H9 (cell line): Measurements from ENCODE around the gene APOBEC3H. TPM values are rescaled to one million over a fixed set of nuclear protein-coding genes. Genes with fewer than 3 reads are reported as not detected.

Source experiments
- DNase-seq: peaks from one replicate; pipeline ENCODE4 v3.0.0-alpha.2; 2017
- H2AFZ ChIP-seq: one replicate; pipeline ENCODE4 v1.6.1; 2013; ENCODE audit warnings: mild to moderate bottlenecking, low read length, control low read depth, moderate library complexity
- H2AK5ac ChIP-seq: 2 replicates; pipeline ENCODE4 v1.6.1; 2013; ENCODE audit warnings: low read length, control low read depth, mixed read lengths; ENCODE audit not compliant: insufficient read length
- H2BK120ac ChIP-seq: one replicate; pipeline ENCODE4 v1.6.1; 2013; ENCODE audit warnings: low read depth, mild to moderate bottlenecking, low read length, control low read depth, inconsistent platforms; ENCODE audit not compliant: poor library complexity, severe bottlenecking
- H2BK12ac ChIP-seq: 2 replicates; pipeline ENCODE4 v1.6.1; 2013; ENCODE audit warnings: low read length, control low read depth, mixed read lengths, low read depth; ENCODE audit not compliant: insufficient read length
- H2BK15ac ChIP-seq: 2 replicates; pipeline ENCODE4 v1.6.1; 2013; ENCODE audit warnings: low read depth, low read length, control low read depth
- H2BK20ac ChIP-seq: one replicate; pipeline ENCODE4 v1.6.1; 2013; ENCODE audit warnings: low read depth, mild to moderate bottlenecking, low read length, control low read depth, inconsistent platforms; ENCODE audit not compliant: poor library complexity, severe bottlenecking
- H2BK5ac ChIP-seq: 2 replicates; pipeline ENCODE4 v1.6.1; 2013; ENCODE audit warnings: low read length, control low read depth, mixed read lengths; ENCODE audit not compliant: insufficient read length
- H3K14ac ChIP-seq: 2 replicates; pipeline ENCODE4 v1.6.1; 2013; ENCODE audit warnings: low read length, control low read depth; ENCODE audit not compliant: insufficient read depth
- H3K18ac ChIP-seq: 2 replicates; pipeline ENCODE4 v1.6.1; 2013; ENCODE audit warnings: low read depth, mild to moderate bottlenecking, mixed read lengths, low read length, control low read depth; ENCODE audit not compliant: insufficient read length
- H3K23ac ChIP-seq: 2 replicates; pipeline ENCODE4 v1.6.1; 2013; ENCODE audit warnings: low read length, control low read depth, mixed read lengths, low read depth; ENCODE audit not compliant: insufficient read length
- H3K23me2 ChIP-seq: 2 replicates; pipeline ENCODE4 v1.6.1; 2013; ENCODE audit warnings: low read depth, mild to moderate bottlenecking, mixed read lengths, low read length, control low read depth; ENCODE audit not compliant: insufficient read length, poor library complexity, severe bottlenecking
- H3K27ac ChIP-seq: 2 replicates; pipeline ENCODE4 v1.5.1; 2013; ENCODE audit warnings: low read length, control low read depth, mixed read lengths, low read depth; ENCODE audit not compliant: insufficient read length
- H3K27me3 ChIP-seq: 2 replicates; pipeline ENCODE4 v1.6.1; 2013; ENCODE audit warnings: low read length, control low read depth, inconsistent platforms; ENCODE audit not compliant: insufficient read depth
- H3K4ac ChIP-seq: 2 replicates; pipeline ENCODE4 v1.6.1; 2013; ENCODE audit warnings: low read depth, mild to moderate bottlenecking, control low read depth, inconsistent platforms, low read length, moderate library complexity
- H3K4me1 ChIP-seq: 2 replicates; pipeline ENCODE4 v1.6.1; 2013; ENCODE audit warnings: low read length, control low read depth, inconsistent platforms; ENCODE audit not compliant: insufficient read depth
- H3K4me2 ChIP-seq: 2 replicates; pipeline ENCODE4 v1.6.1; 2013; ENCODE audit warnings: low read length, control low read depth, mixed read lengths; ENCODE audit not compliant: insufficient read length, insufficient read depth
- H3K56ac ChIP-seq: 2 replicates; pipeline ENCODE4 v1.6.1; 2013; ENCODE audit warnings: low read depth, mild to moderate bottlenecking, mixed read lengths, low read length, control low read depth; ENCODE audit not compliant: insufficient read length
- H3K79me1 ChIP-seq: 2 replicates; pipeline ENCODE4 v1.6.1; 2013; ENCODE audit warnings: low read depth, mild to moderate bottlenecking, moderate library complexity, low read length, control low read depth, inconsistent platforms; ENCODE audit not compliant: insufficient read depth, poor library complexity, severe bottlenecking
- H3K79me2 ChIP-seq: 2 replicates; pipeline ENCODE4 v1.6.1; 2013; ENCODE audit warnings: low read length, control low read depth, inconsistent platforms; ENCODE audit not compliant: insufficient read depth
- H3K9ac ChIP-seq: 2 replicates; pipeline ENCODE4 v1.6.1; 2013; ENCODE audit warnings: low read length, control low read depth, mixed read lengths; ENCODE audit not compliant: insufficient read length; ENCODE audit errors: extremely low read depth
- H3K9me3 ChIP-seq: one replicate; pipeline ENCODE4 v1.6.1; 2013; ENCODE audit warnings: low read depth, low read length, inconsistent platforms; ENCODE audit not compliant: control insufficient read depth
- H3T11ph ChIP-seq: one replicate; pipeline ENCODE4 v1.6.1; 2013; ENCODE audit warnings: mild to moderate bottlenecking, low read length, control low read depth, inconsistent platforms
- H4K20me1 ChIP-seq: one replicate; pipeline ENCODE4 v1.6.1; 2013; ENCODE audit not compliant: control insufficient read depth, insufficient read length, insufficient read depth
- H4K5ac ChIP-seq: 2 replicates; pipeline ENCODE4 v1.6.1; 2013; ENCODE audit warnings: low read depth, mild to moderate bottlenecking, mixed read lengths, low read length, control low read depth; ENCODE audit not compliant: insufficient read length
- H4K8ac ChIP-seq: replicated peaks from 2 replicates; pipeline ENCODE4 v1.6.1; 2013; ENCODE audit warnings: low read length, control low read depth, mixed read lengths, low read depth; ENCODE audit not compliant: insufficient read length
- H4K91ac ChIP-seq: 2 replicates; pipeline ENCODE4 v1.6.1; 2013; ENCODE audit warnings: low read depth, mild to moderate bottlenecking, moderate library complexity, mixed read lengths, low read length, control low read depth; ENCODE audit not compliant: insufficient read length
- H3K27ac Mint-ChIP-seq, 3 experiments: 2 replicates in 2 of 3; 3 replicates in 1 of 3; pipeline ENCODE4 v1.8.0; 2020 to 2021; ENCODE audit warnings: mixed read lengths in 3 of 3, mild to moderate bottlenecking in 1 of 3, moderate library complexity in 1 of 3
- H3K27me3 Mint-ChIP-seq: 2 replicates; pipeline ENCODE4 v1.8.0; 2021; ENCODE audit warnings: low read depth, mild to moderate bottlenecking, moderate library complexity, mixed read lengths
- H3K36me3 Mint-ChIP-seq, 3 experiments: 2 replicates in 2 of 3; 3 replicates in 1 of 3; pipeline ENCODE4 v1.8.0; 2020 to 2021; ENCODE audit warnings: low read depth in 3 of 3, mixed read lengths in 3 of 3; ENCODE audit not compliant: insufficient read depth in 1 of 3
- H3K4me1 Mint-ChIP-seq, 2 experiments: 2 replicates each; pipeline ENCODE4 v1.8.0; 2020; ENCODE audit warnings: mixed read lengths in 2 of 2
- H3K4me3 Mint-ChIP-seq, 2 experiments: 2 replicates in 1 of 2; 3 replicates in 1 of 2; pipeline ENCODE4 v1.8.0; 2020 to 2021; ENCODE audit warnings: mild to moderate bottlenecking in 2 of 2, mixed read lengths in 2 of 2, moderate library complexity in 1 of 2
- H3K9me3 Mint-ChIP-seq, 2 experiments: 2 replicates in 1 of 2; 3 replicates in 1 of 2; pipeline ENCODE4 v1.8.0; 2020; ENCODE audit warnings: mild to moderate bottlenecking in 2 of 2, mixed read lengths in 2 of 2, moderate library complexity in 1 of 2
- CTCF ChIP-seq: fragments of 200-600 bp; sonication (generic); conservative IDR thresholded peaks from 3 replicates; pipeline ENCODE4 v1.8.0; 2021; ENCODE audit warnings: antibody characterized with exemption, mild to moderate bottlenecking
- WGBS: extraction: QIAGEN DNeasy Blood & Tissue Kit; methylation state at CpG from one replicate; pipeline ENCODE4 v1.1.7; 2013; ENCODE audit warnings: missing lambda C conversion rate, low lambda C conversion rate, mixed read lengths; ENCODE audit not compliant: insufficient read length; ENCODE audit errors: extremely low coverage; 5-methylcytosine and 5-hydroxymethylcytosine counted together
- total RNA-seq: library from RNA; stranded (reverse); gene quantifications from 2 replicates; pipeline ENCODE4 v1.2.1, GENCODE V29; 2021

APOBEC3H gene
- total RNA-seq, 1 experiment from 2014 or later, result 0.48 TPM

- H3K27ac ChIP-seq, result no peak overlapping the region
- peak overlapping the region in 1 of 2 experiments; percentile 14; a peak in 3 of 5 replicates for H3K4me3 Mint-ChIP-seq
These were observed 8.4 kb upstream of the APOBEC3H start for GRCh38 chr22:39088685-39089032.

More at GRCh38 chr22:39088685-39089032, 8.4 kb upstream of the APOBEC3H start:
- Histone ChIP-seq H4K5ac (no peak overlapping the region), H3K9me3 (no peaks in the 10 kb centered on the region), H2BK12ac (no peak overlapping the region), H3K4me1 (peaks cover 4% of the 10 kb centered on the region; the same call in 1 of the 2 replicates), H4K91ac (no peak overlapping the region), H3K23ac (no peak overlapping the region), H3T11ph (no peak overlapping the region), H3K23me2 (no peaks in the 10 kb centered on the region), H2BK5ac (no peak overlapping the region), H3K9ac (no peak overlapping the region), H3K4me2 (no peak overlapping the region), H3K27me3 (no peaks in the 10 kb centered on the region), H3K56ac (no peak overlapping the region), H2BK15ac (peak overlapping the region; percentile 0; the same call in 1 of the 2 replicates), H3K14ac (no peak overlapping the region), H2BK20ac (no peak overlapping the region), H4K8ac (no peak overlapping the region), H2BK120ac (no peak overlapping the region), H3K4ac (no peak overlapping the region; the same call in 1 of the 2 replicates), H2AK5ac (no peak overlapping the region), H2AFZ (no peak overlapping the region), H4K20me1 (peaks cover 2% of the 10 kb centered on the region), H3K18ac (no peak overlapping the region), H3K79me2 (0 out of 2 replicates have a peak, but pooled peaks cover 2% of the 10 kb centered on the region), H3K79me1 (no peaks in the 10 kb centered on the region)
- DNase-seq, result no peak
- no peaks in the 10 kb centered on the region for H3K36me3 Mint-ChIP-seq
- peaks cover 7 to 21% of the 10 kb centered on the region in 2 experiments for H3K4me1 Mint-ChIP-seq
- TF ChIP-seq CTCF, result no peak
- H3K27me3 Mint-ChIP-seq, result peaks cover 13% of the 10 kb centered on the region
- no peaks in the 10 kb centered on the region; a peak in 1 of 5 replicates for H3K9me3 Mint-ChIP-seq
- no CpG with 5 or more reads among the region's 5 CpGs for WGBS
- peak overlapping the region in 1 of 3 experiments; percentile 9; a peak in 1 of 7 replicates for H3K27ac Mint-ChIP-seq
